ENCODE data around the gene HES5.

Gene HES5

GRCh38 chr1:2561446-2561845, 31.4 kb upstream of the HES5 start:
- H3K27ac ChIP-seq = no peak overlapping the region
- H3K36me3 ChIP-seq = no peaks in the 10 kb centered on the region
- H3K4me3 ChIP-seq (ENCODE audit: low read depth, low read length) = no peak overlapping the region
- DNase-seq = no peak
- H3K9me3 ChIP-seq (ENCODE audit: severe bottlenecking) = no peaks in the 10 kb centered on the region
- H3K27me3 ChIP-seq (ENCODE audit: insufficient read depth, low read depth, severe bottlenecking) = no peaks in the 10 kb centered on the region
- TF ChIP-seq CTCF (IDR thresholded peaks at IDR 0.05; ENCODE audit: low read depth, low read length) = no peak

GRCh38 chr1:2560299-2561073, 30.4 kb upstream of the HES5 start:
- no peak overlapping the region for H3K27ac ChIP-seq
- DNase-seq = no peak
- no peak overlapping the region for H3K4me3 ChIP-seq (ENCODE audit: low read depth, low read length)
- no peaks in the 10 kb centered on the region for H3K9me3 ChIP-seq (ENCODE audit: severe bottlenecking)
- no peaks in the 10 kb centered on the region for H3K27me3 ChIP-seq (ENCODE audit: insufficient read depth, low read depth, severe bottlenecking)
- TF ChIP-seq CTCF (IDR thresholded peaks at IDR 0.05; ENCODE audit: low read depth, low read length) = no peak
- H3K36me3 ChIP-seq = no peaks in the 10 kb centered on the region

GRCh38 chr1:2559509-2560298, 29.6 kb upstream of the HES5 start:
- Histone ChIP-seq H3K27ac (no peak overlapping the region), H3K9me3 (ENCODE audit: severe bottlenecking) (no peaks in the 10 kb centered on the region), H3K27me3 (ENCODE audit: insufficient read depth, low read depth, severe bottlenecking) (no peaks in the 10 kb centered on the region), H3K36me3 (no peaks in the 10 kb centered on the region), H3K4me3 (ENCODE audit: low read depth, low read length) (no peak overlapping the region)
- no peak for TF ChIP-seq CTCF (IDR thresholded peaks at IDR 0.05; ENCODE audit: low read depth, low read length)
- no peak for DNase-seq

GRCh38 chr1:2558861-2559260, 28.8 kb upstream of the HES5 start:
- Histone ChIP-seq H3K27ac (no peak overlapping the region), H3K27me3 (ENCODE audit: insufficient read depth, low read depth, severe bottlenecking) (no peaks in the 10 kb centered on the region), H3K36me3 (no peaks in the 10 kb centered on the region), H3K4me3 (ENCODE audit: low read depth, low read length) (no peak overlapping the region), H3K9me3 (ENCODE audit: severe bottlenecking) (no peaks in the 10 kb centered on the region)
- TF ChIP-seq CTCF (IDR thresholded peaks at IDR 0.05; ENCODE audit: low read depth, low read length) = no peak
- no peak for DNase-seq

- Histone ChIP-seq H3K27me3 (ENCODE audit: insufficient read depth, low read depth, severe bottlenecking) (no peaks in the 10 kb centered on the region), H3K9me3 (ENCODE audit: severe bottlenecking) (no peaks in the 10 kb centered on the region), H3K36me3 (no peaks in the 10 kb centered on the region), H3K4me3 (ENCODE audit: low read depth, low read length) (no peak overlapping the region), H3K27ac (no peak overlapping the region)
- TF ChIP-seq CTCF (IDR thresholded peaks at IDR 0.05; ENCODE audit: low read depth, low read length) = no peak
- DNase-seq = no peak
Observed at GRCh38 chr1:2558420-2558819, 28.4 kb upstream of the HES5 start.

All from WERI-Rb-1 (cell line).